GM12878 (cell line): Measurements from ENCODE around the gene ANKRD33B. TPM values are rescaled to one million over a fixed set of nuclear protein-coding genes. Genes with fewer than 3 reads are reported as not detected.

Experiments used
- ATAC-seq: fragments of 200-7000 bp; cut with Tn5 transposase; 3 replicates; pipeline ENCODE4 v1.9.1; 2020; ENCODE audit warnings: mild to moderate bottlenecking, moderate library complexity
- BruUV-seq: library from RNA; stranded (reverse); fragments of 400-500 nt; replicated peaks from 2 replicates; lab custom pipeline; 2021; lab: Mats Ljungman, UMichigan
- CTCF ChIA-PET: fragments of 300-600 bp; sonication (Branson Sonifier 250); formaldehyde crosslinking; extraction: SDS; loops from one replicate; lab custom pipeline; 2021; ENCODE audit warnings: inconsistent platforms; lab: Yijun Ruan, JAX
- POLR2A ChIA-PET: fragments of 350-600 bp; formaldehyde crosslinking; extraction: SDS; loops from one replicate; lab custom pipeline; 2021; ENCODE audit warnings: inconsistent platforms; lab: Charles Lee
- RAD21 ChIA-PET: fragments of 300-600 bp; sonication (Branson Sonifier 250); formaldehyde crosslinking; loops from one replicate; lab custom pipeline; 2023; ENCODE audit warnings: antibody characterized with exemption; ENCODE audit not compliant: unreplicated experiment; lab: Charles Lee
- SMC1A ChIA-PET: fragments of 300-600 bp; sonication (Branson Sonifier 250); formaldehyde crosslinking; loops from one replicate; lab custom pipeline; 2023; ENCODE audit not compliant: unreplicated experiment, uncharacterized antibody; lab: Charles Lee
- DNase-seq: peaks from one replicate; pipeline ENCODE4 v3.0.0-alpha.2; 2011; ENCODE audit warnings: low read depth, low spot score
- FAIRE-seq: peaks from 3 replicates; lab custom pipeline; 2011; peaks lifted over from hg19 to GRCh38; lab: Jason Lieb, UNC
- H2AFZ ChIP-seq: 2 replicates; pipeline ENCODE4 v1.6.0; 2011; ENCODE audit warnings: low read depth, low read length, control low read depth; ENCODE audit not compliant: control insufficient read depth
- H3K27ac ChIP-seq: 2 replicates; pipeline ENCODE4 v1.5.1; 2011; ENCODE audit warnings: control low read depth; ENCODE audit not compliant: control insufficient read depth, insufficient read depth
- H3K27me3 ChIP-seq, 2 experiments: replicated peaks in 1 of 2; 2 replicates each; pipeline versions ENCODE4 v1.6.0 to v1.6.1; 2011; ENCODE audit warnings: low read length in 1 of 2; ENCODE audit not compliant: control insufficient read depth in 2 of 2, insufficient read depth in 2 of 2
- H3K36me3 ChIP-seq, 2 experiments: 2 replicates each; pipeline ENCODE4 v1.5.1; 2011; ENCODE audit warnings: low read length in 1 of 2; ENCODE audit not compliant: control insufficient read depth in 2 of 2, insufficient read depth in 2 of 2
- H3K4me1 ChIP-seq: 2 replicates; pipeline ENCODE4 v1.6.1; 2011; ENCODE audit warnings: mild to moderate bottlenecking, low read length, moderate library complexity, mixed read lengths; ENCODE audit not compliant: control insufficient read depth, insufficient read depth
- H3K4me2 ChIP-seq: 2 replicates; pipeline ENCODE4 v1.6.0; 2011; ENCODE audit warnings: control low read depth; ENCODE audit not compliant: control insufficient read depth, insufficient read depth
- H3K4me3 ChIP-seq: fragments of 200-600 bp; sonication (generic); 2 replicates; pipeline ENCODE4 v1.5.1; 2016
- H3K79me2 ChIP-seq: 2 replicates; pipeline ENCODE4 v1.6.0; 2011; ENCODE audit warnings: low read length; ENCODE audit not compliant: control insufficient read depth, insufficient read depth
- H3K9ac ChIP-seq: 2 replicates; pipeline ENCODE4 v1.8.0; 2011; ENCODE audit warnings: low read length, control low read depth, mixed read lengths; ENCODE audit not compliant: control insufficient read depth, insufficient read depth
- H3K9me3 ChIP-seq: replicated peaks from 3 replicates; pipeline ENCODE4 v1.5.1; 2011; ENCODE audit warnings: mild to moderate bottlenecking, low read length; ENCODE audit not compliant: control insufficient read depth, insufficient read depth
- H4K20me1 ChIP-seq: 2 replicates; pipeline ENCODE4 v1.6.0; 2011; ENCODE audit not compliant: control insufficient read depth, insufficient read depth
- HCFC1 ChIP-seq: fragments of 150-350 bp; IDR thresholded peaks from 2 replicates; pipeline ENCODE4 v1.6.1; 2014; ENCODE audit warnings: low read length
- HSF1 ChIP-seq: fragments of 150-350 bp; IDR thresholded peaks from 2 replicates; pipeline ENCODE4 v1.6.1; 2014; ENCODE audit warnings: mild to moderate bottlenecking, low read depth, low read length
- MTA3 ChIP-seq: IDR thresholded peaks from 2 replicates; pipeline ENCODE4 v1.6.1; 2012; ENCODE audit warnings: low read length, inconsistent platforms, borderline replicate concordance
- PAX8 ChIP-seq: fragments of 450-650 bp; IDR thresholded peaks from 2 replicates; pipeline ENCODE4 v1.6.1; 2017; ENCODE audit warnings: mild to moderate bottlenecking, moderate library complexity
- RCOR1 ChIP-seq: conservative IDR thresholded peaks from 2 replicates; pipeline ENCODE4 v1.6.1; 2012; ENCODE audit warnings: low read depth, low read length, improper control_type of control experiment
- SIN3A ChIP-seq: IDR thresholded peaks from 2 replicates; pipeline ENCODE4 v1.6.1; 2012; ENCODE audit warnings: low read depth, low read length, improper control_type of control experiment
- TARDBP ChIP-seq: IDR thresholded peaks from 2 replicates; pipeline ENCODE4 v1.6.1; 2016; ENCODE audit warnings: borderline replicate concordance
- ZNF24 ChIP-seq: fragments of 450-650 bp; IDR thresholded peaks from 2 replicates; pipeline ENCODE4 v1.6.1; 2017; ENCODE audit warnings: antibody characterized with exemption, mild to moderate bottlenecking
- ZNF687 ChIP-seq: fragments of 450-650 bp; IDR thresholded peaks from 2 replicates; pipeline ENCODE4 v1.6.1; 2017; ENCODE audit warnings: mild to moderate bottlenecking, moderate library complexity
- ZSCAN29 ChIP-seq: fragments of 450-650 bp; IDR thresholded peaks from 2 replicates; pipeline ENCODE4 v1.6.1; 2017; ENCODE audit warnings: mild to moderate bottlenecking, moderate library complexity
- WGBS: methylation state at CpG from one replicate; pipeline ENCODE4 v1.1.6; 2016; ENCODE audit warnings: low lambda C conversion rate; ENCODE audit not compliant: insufficient replicate concordance, insufficient coverage; ENCODE audit errors: missing lambda C conversion rate; 5-methylcytosine and 5-hydroxymethylcytosine counted together
- in situ Hi-C: fragments of 300-500 bp; cut with MboI; formaldehyde crosslinking; loops from 9 replicates; pipeline ENCODE4 v1.14.3; 2018; ENCODE audit warnings: mixed read lengths
- intact Hi-C: fragments of 100-400 bp; cut with micrococcal nuclease; formaldehyde crosslinking; loops from one replicate; pipeline ENCODE4 v1.14.2; 2022; ENCODE audit not compliant: unreplicated experiment
- polyA plus RNA-seq, 11 experiments: library from polyadenylated mRNA; depleted of rRNA in 4 of 11; unstranded in 6 of 11; stranded (reverse) in 5 of 11; fragments of >200 nt; fragmentation: Nextera tagmentation in 4 of 11; fragmentation: Illumina TruSeq in 1 of 11; extraction: Ambion mirVana in 4 of 11; extraction: Trizol in 1 of 11; gene quantifications; 1 replicate in 1 of 11; 2 replicates in 10 of 11; pipeline versions ENCODE4 v1.2.1 to v1.2.3, GENCODE V29; 2011 to 2016; ENCODE audit warnings: inconsistent platforms in 2 of 11, missing spikeins in 2 of 11, low read depth in 1 of 11
- total RNA-seq, 4 experiments: library from RNA; depleted of rRNA in 3 of 4; stranded (reverse); fragments of >200 nt in 3 of 4; fragmentation: Illumina TruSeq in 1 of 4; extraction: Trizol in 1 of 4; gene quantifications; 2 replicates each; pipeline versions ENCODE4 v1.2.1 to v1.2.3, GENCODE V29; 2013 to 2021

The ANKRD33B gene
- total and polyA plus RNA-seq, 10 of the 15 experiments (the other 5 are each of a cell fraction or from before 2014, with no cell fraction given) = 4.9 to 61.6 (median 15.6) TPM

- Histone ChIP-seq H3K9ac (no peak overlapping the region), H4K20me1 (no peaks in the 10 kb centered on the region), H3K4me3 (no peak overlapping the region), H3K9me3 (no peaks in the 10 kb centered on the region; the same call in 2 of the 3 replicates), H3K4me1 (no peaks in the 10 kb centered on the region), H3K27ac (no peak overlapping the region), H3K27me3 (no peaks in the 10 kb centered on the region), H3K36me3 (peaks cover 0 to 3% of the 10 kb centered on the region in 2 experiments; a peak in 2 of 4 replicates), H3K79me2 (no peaks in the 10 kb centered on the region), H3K4me2 (no peak overlapping the region), H2AFZ (no peak overlapping the region)
- no peak for ATAC-seq
- in situ Hi-C loops = no loop called here
- SMC1A ChIA-PET = no interaction called here
- RAD21 ChIA-PET = interaction anchor here (1.2 kb wide), 1 partner anchor 8 kb away, joined by 3 read pairs; no protein-coding TSS in a partner anchor
- no peak for DNase-seq
- TF ChIP-seq MTA3 = no peak
- no TSS peak for BruUV-seq
- intact Hi-C loops = no loop called here
- FAIRE-seq = no peak
- 68% methylated on average over 8 of the region's 8 CpGs for WGBS
- CTCF ChIA-PET = no interaction called here
- POLR2A ChIA-PET = no interaction called here
These were observed 109.1 kb downstream of the ANKRD33B start for GRCh38 chr5:10673017-10673389.

GRCh38 chr5:10673407-10673806 lies 109.5 kb downstream of the ANKRD33B start:
- ChIA-PET SMC1A (interaction anchor here (1.0 kb wide), 1 partner anchor 221 kb away, joined by 3 read pairs; no protein-coding TSS in a partner anchor), RAD21 (interaction anchor here (1.2 kb wide), 1 partner anchor 8 kb away, joined by 3 read pairs; no protein-coding TSS in a partner anchor), CTCF (no interaction called here), POLR2A (no interaction called here)
- no peak overlapping the region for H2AFZ ChIP-seq
- FAIRE-seq = no peak
- BruUV-seq = no TSS peak
- H3K27ac ChIP-seq = no peak overlapping the region
- in situ Hi-C loops = no loop called here
- no peak for DNase-seq
- peak; percentile 40 for ATAC-seq
- 54% methylated on average over 7 of the region's 9 CpGs for WGBS
- TF ChIP-seq ZSCAN29 (no peak), HCFC1 (no peak), RCOR1 (no peak), PAX8 (no peak), SIN3A (no peak), HSF1 (no peak), ZNF24 (no peak), TARDBP (no peak), ZNF687 (no peak)
- no peaks in the 10 kb centered on the region for H3K27me3 ChIP-seq
- no peaks in the 10 kb centered on the region for H4K20me1 ChIP-seq
- H3K9ac ChIP-seq = no peak overlapping the region
- intact Hi-C loops = no loop called here
- H3K4me1 ChIP-seq = no peaks in the 10 kb centered on the region
- peaks cover 0 to 7% of the 10 kb centered on the region in 2 experiments; a peak in 2 of 4 replicates for H3K36me3 ChIP-seq
- H3K4me3 ChIP-seq = no peak overlapping the region
- H3K79me2 ChIP-seq = no peaks in the 10 kb centered on the region
- no peaks in the 10 kb centered on the region; the same call in 2 of the 3 replicates for H3K9me3 ChIP-seq
- H3K4me2 ChIP-seq = no peak overlapping the region
